Epithelial cell of proximal tubule (primary cell): Measurements from ENCODE around the gene ARID3B. TPM values are rescaled to one million over a fixed set of nuclear protein-coding genes. Genes with fewer than 3 reads are reported as not detected.
A peak's percentile ranks its signal among the peaks of the same experiment; 100 is the strongest.

ENCODE experiments used
- DNase-seq: peaks from one replicate; pipeline ENCODE4 v3.0.0-alpha.2; 2011; ENCODE audit warnings: low read depth
- H3K4me3 ChIP-seq: 2 replicates; pipeline ENCODE4 v1.5.1; 2011; ENCODE audit warnings: low read depth, mild to moderate bottlenecking, low read length
- total RNA-seq: library from RNA; depleted of rRNA; stranded (reverse); fragments of >200 nt; gene quantifications from 2 replicates; pipeline ENCODE4 v1.2.3, GENCODE V29; 2015
- TF ChIP-seq, protein P1 (sequence below): conservative IDR thresholded peaks from 2 replicates; pipeline ENCODE4 v1.5.1; 2012; ENCODE audit warnings: low read depth, mild to moderate bottlenecking, low read length

Gene ARID3B, protein sequence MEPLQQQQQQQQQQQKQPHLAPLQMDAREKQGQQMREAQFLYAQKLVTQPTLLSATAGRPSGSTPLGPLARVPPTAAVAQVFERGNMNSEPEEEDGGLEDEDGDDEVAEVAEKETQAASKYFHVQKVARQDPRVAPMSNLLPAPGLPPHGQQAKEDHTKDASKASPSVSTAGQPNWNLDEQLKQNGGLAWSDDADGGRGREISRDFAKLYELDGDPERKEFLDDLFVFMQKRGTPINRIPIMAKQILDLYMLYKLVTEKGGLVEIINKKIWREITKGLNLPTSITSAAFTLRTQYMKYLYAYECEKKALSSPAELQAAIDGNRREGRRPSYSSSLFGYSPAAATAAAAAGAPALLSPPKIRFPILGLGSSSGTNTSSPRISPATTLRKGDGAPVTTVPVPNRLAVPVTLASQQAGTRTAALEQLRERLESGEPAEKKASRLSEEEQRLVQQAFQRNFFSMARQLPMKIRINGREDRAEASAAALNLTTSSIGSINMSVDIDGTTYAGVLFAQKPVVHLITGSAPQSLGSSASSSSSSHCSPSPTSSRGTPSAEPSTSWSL
- total RNA-seq = 13.3 and 22.4 TPM in 2 replicates

DNA sequence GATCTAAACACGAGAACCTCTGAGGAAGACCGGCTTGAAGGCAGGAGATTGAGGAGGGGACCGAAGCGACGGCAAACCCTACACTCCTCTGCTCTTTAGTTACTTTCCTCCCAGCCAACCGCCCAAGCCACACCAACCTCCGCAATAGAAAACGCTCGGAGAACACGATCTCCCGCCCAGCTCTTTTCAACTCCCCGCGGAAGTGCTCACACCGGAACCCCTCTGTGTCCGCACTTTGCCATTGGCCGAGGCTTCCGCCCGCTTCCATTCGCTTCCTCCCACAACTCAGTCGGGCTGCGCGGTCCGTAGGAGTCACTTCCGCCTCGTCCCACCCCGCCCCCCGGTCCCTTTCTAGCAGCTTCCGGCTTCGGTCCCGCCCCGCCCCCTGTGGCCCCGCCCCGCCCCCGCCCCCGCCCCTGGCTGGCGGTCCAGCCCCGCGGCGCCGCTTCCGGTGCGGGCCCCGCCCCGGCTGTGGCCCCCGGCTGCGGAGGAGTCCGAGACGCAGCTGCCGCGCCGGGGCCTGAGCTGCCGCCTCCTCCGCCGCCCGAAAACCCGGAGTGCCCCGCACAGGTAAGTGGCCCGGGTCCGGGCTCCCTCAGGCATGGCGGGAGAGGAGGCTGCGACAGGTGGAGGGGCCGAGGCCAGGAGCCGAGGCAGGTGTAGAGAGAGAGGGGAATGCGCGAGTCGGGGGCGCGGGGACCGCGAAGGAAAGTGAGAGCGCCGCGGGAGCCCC is at the start of gene ARID3B:
ARID3B (plus strand) TSS at position 460 of the 733 bp plus-strand sequence. CDS start 2,717 bp downstream, outside the sequence.
- TF ChIP-seq, protein P1, sequence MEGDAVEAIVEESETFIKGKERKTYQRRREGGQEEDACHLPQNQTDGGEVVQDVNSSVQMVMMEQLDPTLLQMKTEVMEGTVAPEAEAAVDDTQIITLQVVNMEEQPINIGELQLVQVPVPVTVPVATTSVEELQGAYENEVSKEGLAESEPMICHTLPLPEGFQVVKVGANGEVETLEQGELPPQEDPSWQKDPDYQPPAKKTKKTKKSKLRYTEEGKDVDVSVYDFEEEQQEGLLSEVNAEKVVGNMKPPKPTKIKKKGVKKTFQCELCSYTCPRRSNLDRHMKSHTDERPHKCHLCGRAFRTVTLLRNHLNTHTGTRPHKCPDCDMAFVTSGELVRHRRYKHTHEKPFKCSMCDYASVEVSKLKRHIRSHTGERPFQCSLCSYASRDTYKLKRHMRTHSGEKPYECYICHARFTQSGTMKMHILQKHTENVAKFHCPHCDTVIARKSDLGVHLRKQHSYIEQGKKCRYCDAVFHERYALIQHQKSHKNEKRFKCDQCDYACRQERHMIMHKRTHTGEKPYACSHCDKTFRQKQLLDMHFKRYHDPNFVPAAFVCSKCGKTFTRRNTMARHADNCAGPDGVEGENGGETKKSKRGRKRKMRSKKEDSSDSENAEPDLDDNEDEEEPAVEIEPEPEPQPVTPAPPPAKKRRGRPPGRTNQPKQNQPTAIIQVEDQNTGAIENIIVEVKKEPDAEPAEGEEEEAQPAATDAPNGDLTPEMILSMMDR = no peak
- peak; percentile 76 for DNase-seq
- peak within 1 kb of the TSS; percentile 85 for H3K4me3 ChIP-seq

DNA sequence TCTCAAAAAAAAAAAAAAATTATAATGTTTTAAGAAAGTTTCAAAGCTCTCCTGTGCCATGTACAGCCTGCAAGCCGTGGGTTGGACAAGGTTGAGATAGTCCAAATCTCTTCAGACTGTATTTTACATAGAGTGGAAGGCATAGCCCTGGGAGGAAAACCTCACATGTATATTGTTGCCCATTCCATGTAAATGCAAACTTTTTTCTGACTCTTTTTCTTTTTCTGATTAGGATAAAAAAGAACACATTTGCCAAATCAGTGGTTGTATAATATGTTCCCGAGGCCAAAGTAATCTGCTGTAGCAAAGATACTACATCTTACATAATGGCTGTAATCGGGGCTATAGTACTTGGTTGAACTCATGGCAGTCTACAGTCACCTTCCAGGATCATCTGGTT is 44.4 kb upstream of the ARID3B start:
- TF ChIP-seq, protein P1 = no peak
- no peak for DNase-seq

DNA sequence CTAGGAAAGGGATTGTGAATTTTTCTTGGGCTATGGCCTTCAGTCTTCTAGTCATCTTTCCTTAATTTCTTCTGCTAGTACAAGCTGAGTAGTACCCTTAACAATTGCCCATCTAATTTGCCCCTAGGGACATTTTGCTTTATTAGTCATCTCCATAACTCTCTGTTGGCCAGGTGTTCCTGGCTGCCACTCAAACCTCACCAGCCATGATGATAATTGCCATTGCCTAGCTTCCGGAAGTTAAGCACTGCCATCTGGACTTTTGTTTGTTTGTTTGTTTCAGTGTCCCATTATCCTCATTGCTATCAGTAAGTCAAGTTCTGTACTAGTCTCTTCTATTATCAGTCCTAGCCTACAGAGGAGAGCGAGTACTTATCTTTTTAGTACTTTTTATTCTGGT is 43.4 kb upstream of the ARID3B start:
- no peak for DNase-seq
- TF ChIP-seq, protein P1 = no peak
- no peak overlapping the region for H3K4me3 ChIP-seq

More for the DNA sequence above, 44.4 kb upstream of the ARID3B start:
- H3K4me3 ChIP-seq = no peak overlapping the region

DNA sequence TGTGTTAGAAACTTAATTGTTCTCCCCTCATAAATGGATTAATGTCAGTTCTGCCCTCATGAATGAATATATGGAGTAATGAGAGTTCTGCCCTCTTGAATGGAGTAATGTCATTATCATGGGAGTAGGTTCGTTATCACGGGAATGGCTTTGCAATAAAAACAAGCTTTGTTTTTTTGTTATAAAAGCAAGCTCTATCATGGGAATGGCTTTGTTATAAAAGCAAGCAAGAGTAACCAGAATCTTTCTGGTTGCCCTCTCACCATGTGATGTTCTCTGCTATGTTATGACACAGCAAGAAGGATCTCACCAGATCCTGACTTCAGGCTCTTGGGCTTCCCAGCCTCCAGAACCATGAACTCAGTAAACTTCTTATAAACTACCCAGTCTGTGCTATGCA is 41.7 kb upstream of the ARID3B start:
- no peak overlapping the region for H3K4me3 ChIP-seq
- no peak for DNase-seq
- TF ChIP-seq, protein P1 = no peak

DNA sequence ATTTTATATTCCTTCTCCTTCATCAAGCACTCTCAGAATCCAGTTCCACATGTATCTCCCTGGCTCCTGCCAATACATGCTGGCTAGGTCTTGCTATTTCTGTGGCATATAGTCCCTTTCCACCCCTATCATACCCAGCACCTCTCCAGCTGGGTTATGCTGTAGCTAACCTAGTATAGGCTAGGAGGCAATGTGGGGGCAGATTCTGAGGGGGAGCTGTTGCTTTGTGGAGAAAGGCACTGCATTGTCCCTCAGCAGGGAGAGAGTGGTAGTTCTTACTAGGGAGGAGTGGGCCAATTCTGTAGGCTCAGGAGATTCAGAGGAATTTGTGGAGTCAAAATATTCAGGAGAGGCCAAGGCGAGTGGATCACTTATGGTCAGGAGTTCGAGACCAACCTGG is 40.6 kb upstream of the ARID3B start:
- no peak for DNase-seq
- TF ChIP-seq, protein P1 = no peak
- H3K4me3 ChIP-seq = no peak overlapping the region

DNA sequence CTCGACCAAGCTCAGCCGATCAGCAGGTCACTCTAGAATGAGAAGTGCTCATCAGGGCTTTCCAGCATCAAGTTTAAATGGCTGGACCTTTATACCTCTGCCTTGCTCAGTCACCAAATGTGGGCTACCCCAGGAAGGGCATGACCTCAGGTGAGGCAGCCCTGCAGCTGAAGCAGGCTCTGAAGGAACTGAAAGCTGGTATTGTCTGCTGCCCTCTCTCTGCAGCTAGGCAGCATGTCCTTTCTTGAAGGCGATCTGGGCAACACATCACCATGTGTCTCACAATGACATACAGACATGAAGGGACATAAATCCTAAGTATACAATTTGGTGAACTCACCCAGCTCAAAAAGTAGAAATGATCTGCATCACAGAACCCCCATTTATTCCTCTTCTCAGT is 38.7 kb upstream of the ARID3B start:
- TF ChIP-seq, protein P1 = no peak
- no peak for DNase-seq
- H3K4me3 ChIP-seq = no peak overlapping the region
